Hematopoietic multipotent progenitor cell treated with erythropoietin and hydrocortisone succinate and interleukin-3 and kit ligand, for 8 days (in vitro differentiated cells): ENCODE data around the gene COCH.
A peak's percentile ranks its signal among the peaks of the same experiment; 100 is the strongest.
"Not testable (repeated sequence)": the region's sequence is repeated elsewhere in the genome, so short reads cannot be mapped to it uniquely, and the experiment has no call there.

Experiments used
- DNase-seq: peaks from one replicate; pipeline ENCODE4 v3.0.0-alpha.2; 2015

Gene COCH

GRCh38 chr14:30876692-30877091 lies 2.3 kb downstream of the COCH start:
- DNase-seq, result no peak

- DNase-seq, result no peak
Observed at GRCh38 chr14:30882431-30882830, 8.1 kb downstream of the COCH start.

GRCh38 chr14:30883508-30884294 lies 9.3 kb downstream of the COCH start:
- no peak for DNase-seq

GRCh38 chr14:30884901-30885300 lies 10.5 kb downstream of the COCH start:
- DNase-seq, result peak; percentile 79

GRCh38 chr14:30885840-30886740 lies 11.7 kb downstream of the COCH start:
- peak; percentile 48 for DNase-seq

GRCh38 chr14:30888480-30889243 lies 14.3 kb downstream of the COCH start:
- no peak for DNase-seq

GRCh38 chr14:30889244-30889594 lies 14.9 kb downstream of the COCH start:
- DNase-seq, result no peak

GRCh38 chr14:30893819-30894218 lies 19.5 kb downstream of the COCH start:
- DNase-seq, result no peak

GRCh38 chr14:30894923-30895515 lies 20.7 kb downstream of the COCH start:
- DNase-seq, result no peak

GRCh38 chr14:30896435-30896834 lies 22.1 kb downstream of the COCH start:
- no peak for DNase-seq

- DNase-seq, result not testable (repeated sequence)
Observed at GRCh38 chr14:30897121-30897520, 22.8 kb downstream of the COCH start.

GRCh38 chr14:30903285-30904124 lies 29.1 kb downstream of the COCH start:
- no peak for DNase-seq

- peak; percentile 56 for DNase-seq
Observed at GRCh38 chr14:30906752-30907658, 32.6 kb downstream of the COCH start.

GRCh38 chr14:30907659-30908057 lies 33.3 kb downstream of the COCH start:
- peak; percentile 84 for DNase-seq

GRCh38 chr14:30908826-30909225 lies 34.5 kb downstream of the COCH start:
- DNase-seq, result no peak

- DNase-seq, result no peak
Observed at GRCh38 chr14:30914812-30915211, 40.5 kb downstream of the COCH start.

GRCh38 chr14:30915596-30915995 lies 41.2 kb downstream of the COCH start:
- DNase-seq, result no peak

GRCh38 chr14:30921305-30921704 lies 46.9 kb downstream of the COCH start:
- DNase-seq, result no peak

GRCh38 chr14:30921788-30922187 lies 47.4 kb downstream of the COCH start:
- no peak for DNase-seq

GRCh38 chr14:30925254-30925653 lies 50.9 kb downstream of the COCH start:
- no peak for DNase-seq

GRCh38 chr14:30928462-30928861 lies 54.1 kb downstream of the COCH start:
- no peak for DNase-seq
